GM12801 (cell line): ENCODE measurements around the gene PARS2.

Experiments used
- TF ChIP-seq, protein P1 (sequence below): IDR thresholded peaks from one replicate; pipeline ENCODE4 v1.5.1; 2011; ENCODE audit warnings: control low read depth; ENCODE audit not compliant: insufficient read length; ENCODE audit errors: extremely low read depth

Gene PARS2

GRCh38 chr1:54787604-54788003 lies 23.3 kb upstream of the PARS2 start:
- TF ChIP-seq, protein P1, sequence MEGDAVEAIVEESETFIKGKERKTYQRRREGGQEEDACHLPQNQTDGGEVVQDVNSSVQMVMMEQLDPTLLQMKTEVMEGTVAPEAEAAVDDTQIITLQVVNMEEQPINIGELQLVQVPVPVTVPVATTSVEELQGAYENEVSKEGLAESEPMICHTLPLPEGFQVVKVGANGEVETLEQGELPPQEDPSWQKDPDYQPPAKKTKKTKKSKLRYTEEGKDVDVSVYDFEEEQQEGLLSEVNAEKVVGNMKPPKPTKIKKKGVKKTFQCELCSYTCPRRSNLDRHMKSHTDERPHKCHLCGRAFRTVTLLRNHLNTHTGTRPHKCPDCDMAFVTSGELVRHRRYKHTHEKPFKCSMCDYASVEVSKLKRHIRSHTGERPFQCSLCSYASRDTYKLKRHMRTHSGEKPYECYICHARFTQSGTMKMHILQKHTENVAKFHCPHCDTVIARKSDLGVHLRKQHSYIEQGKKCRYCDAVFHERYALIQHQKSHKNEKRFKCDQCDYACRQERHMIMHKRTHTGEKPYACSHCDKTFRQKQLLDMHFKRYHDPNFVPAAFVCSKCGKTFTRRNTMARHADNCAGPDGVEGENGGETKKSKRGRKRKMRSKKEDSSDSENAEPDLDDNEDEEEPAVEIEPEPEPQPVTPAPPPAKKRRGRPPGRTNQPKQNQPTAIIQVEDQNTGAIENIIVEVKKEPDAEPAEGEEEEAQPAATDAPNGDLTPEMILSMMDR = no peak

- TF ChIP-seq, protein P1 = no peak
Measured at GRCh38 chr1:54786778-54787177, 22.5 kb upstream of the PARS2 start.

GRCh38 chr1:54784066-54784465 lies 19.7 kb upstream of the PARS2 start:
- TF ChIP-seq, protein P1 = no peak

GRCh38 chr1:54782588-54782987 lies 18.3 kb upstream of the PARS2 start:
- TF ChIP-seq, protein P1 = no peak

GRCh38 chr1:54782156-54782555 lies 17.8 kb upstream of the PARS2 start:
- TF ChIP-seq, protein P1 = no peak

GRCh38 chr1:54781023-54781723 lies 16.9 kb upstream of the PARS2 start:
- TF ChIP-seq, protein P1 = no peak

- TF ChIP-seq, protein P1 = no peak
Measured at GRCh38 chr1:54777431-54777830, 13.1 kb upstream of the PARS2 start.
